HCEC 1CT (cell line): ENCODE results near the gene WDR62.
"Not testable (repeated sequence)": the region's sequence is repeated elsewhere in the genome, so short reads cannot be mapped to it uniquely, and the experiment has no call there.

Experiments
- DNase-seq: peaks from one replicate; pipeline ENCODE4 v3.0.0-alpha.2; 2017

Gene WDR62

GRCh38 chr19:36040495-36040894, 14.2 kb upstream of the WDR62 start:
- no peak for DNase-seq

GRCh38 chr19:36041092-36041491, 13.6 kb upstream of the WDR62 start:
- DNase-seq: not testable (repeated sequence)

GRCh38 chr19:36041831-36042230, 12.9 kb upstream of the WDR62 start:
- peak; percentile 84 for DNase-seq

- DNase-seq: no peak
Observed at GRCh38 chr19:36043952-36044351, 10.7 kb upstream of the WDR62 start.

- peak; percentile 25 for DNase-seq
Observed at GRCh38 chr19:36046443-36047050, 8.2 kb upstream of the WDR62 start.

GRCh38 chr19:36047835-36048234, 6.9 kb upstream of the WDR62 start:
- no peak for DNase-seq

- no peak for DNase-seq
Observed at GRCh38 chr19:36049080-36049698, 5.5 kb upstream of the WDR62 start.

GRCh38 chr19:36051236-36051635, 3.5 kb upstream of the WDR62 start:
- no peak for DNase-seq

GRCh38 chr19:36051637-36052036, 3.1 kb upstream of the WDR62 start:
- DNase-seq: no peak

GRCh38 chr19:36054119-36054732, 471 bp upstream of the WDR62 start, which contains the start of gene THAP8:
THAP8 (minus strand) TSS chr19:36054285; CDS start chr19:36054217, 68 bp downstream.
- DNase-seq: peak; percentile 99

- DNase-seq: no peak
Observed at GRCh38 chr19:36058481-36059179, 3.9 kb downstream of the WDR62 start.

- DNase-seq: no peak
Observed at GRCh38 chr19:36059180-36059910, 4.6 kb downstream of the WDR62 start.

GRCh38 chr19:36060430-36060829, 5.7 kb downstream of the WDR62 start:
- DNase-seq: peak; percentile 15

- DNase-seq: no peak
Observed at GRCh38 chr19:36061367-36061766, 6.7 kb downstream of the WDR62 start.

- no peak for DNase-seq
Observed at GRCh38 chr19:36064826-36065225, 10.1 kb downstream of the WDR62 start.

- no peak for DNase-seq
Observed at GRCh38 chr19:36067681-36068080, 13.0 kb downstream of the WDR62 start.

GRCh38 chr19:36068810-36069499, 14.3 kb downstream of the WDR62 start:
- DNase-seq: not testable (repeated sequence)

GRCh38 chr19:36072081-36072480, 17.4 kb downstream of the WDR62 start:
- DNase-seq: no peak

- DNase-seq: no peak
Observed at GRCh38 chr19:36073121-36073876, 18.6 kb downstream of the WDR62 start.

- no peak for DNase-seq
Observed at GRCh38 chr19:36079389-36079945, 24.8 kb downstream of the WDR62 start.

- no peak for DNase-seq
Observed at GRCh38 chr19:36081385-36081784, 26.7 kb downstream of the WDR62 start.
